K562 (cell line): Measurements from ENCODE around the gene TRIM47. TPM values are rescaled to one million over a fixed set of nuclear protein-coding genes. Genes with fewer than 3 reads are reported as not detected.

Experiments
- ATF7 ChIP-seq: fragments of 450-650 bp; IDR thresholded peaks from 2 replicates; pipeline ENCODE4 v1.7.1; 2014; ENCODE audit warnings: mild to moderate bottlenecking, moderate library complexity
- BCLAF1 ChIP-seq, 2 experiments: fragments of 450-650 bp in 1 of 2; IDR thresholded peaks; 2 replicates each; pipeline ENCODE4 v1.6.1; 2011 to 2017; ENCODE audit warnings: low read depth in 2 of 2, antibody characterized with exemption in 1 of 2, borderline replicate concordance in 1 of 2, low read length in 1 of 2, mild to moderate bottlenecking in 1 of 2, mixed read lengths in 1 of 2; ENCODE audit not compliant: control insufficient read depth in 1 of 2
- MITF ChIP-seq: IDR thresholded peaks from 2 replicates; pipeline ENCODE4 v1.6.1; 2014; ENCODE audit warnings: antibody characterized with exemption
- MTA1 ChIP-seq: fragments of 450-650 bp; IDR thresholded peaks from 2 replicates; pipeline ENCODE4 v1.6.1; 2017; ENCODE audit warnings: borderline replicate concordance
- TAF7 ChIP-seq: fragments of 450-650 bp; IDR thresholded peaks from 2 replicates; pipeline ENCODE4 v1.6.1; 2016; ENCODE audit warnings: missing genetic modification characterization, missing compliant biosample characterization
- TBP ChIP-seq: optimal IDR thresholded peaks from 2 replicates; pipeline ENCODE3; 2011; ENCODE audit warnings: low read depth, low read length, improper control_type of control experiment
- ZNF609 ChIP-seq: sonication (generic); formaldehyde crosslinking; IDR thresholded peaks from 2 replicates; pipeline ENCODE4 v1.8.1; 2023; ENCODE audit warnings: missing genetic modification reagents, mild to moderate bottlenecking, borderline replicate concordance
- polyA plus RNA-seq, 8 experiments: library from polyadenylated mRNA; depleted of rRNA in 4 of 8; stranded (reverse) in 5 of 8; unstranded in 3 of 8; fragments of >200 nt; fragmentation: Nextera tagmentation in 2 of 8; fragmentation: Illumina TruSeq in 1 of 8; extraction: Ambion mirVana in 2 of 8; extraction: Trizol in 1 of 8; gene quantifications; 2 replicates each; pipeline versions ENCODE4 v1.2.1 to v1.2.3, GENCODE V29; 2011 to 2014; ENCODE audit warnings: inconsistent platforms in 1 of 8, missing spikeins in 1 of 8
- total RNA-seq, 7 experiments: library from RNA; depleted of rRNA in 6 of 7; stranded (reverse); fragments of >200 nt in 6 of 7; fragmentation: Illumina TruSeq in 2 of 7; extraction: Trizol in 2 of 7; gene quantifications; 2 replicates each; pipeline versions ENCODE4 v1.2.1 to v1.2.3, GENCODE V29; 2011 to 2021; ENCODE audit warnings: low replicate concordance in 1 of 7

The TRIM47 gene
- total and polyA plus RNA-seq, 9 of the 15 experiments (the other 6 are each of a cell fraction or from before 2014, with no cell fraction given), result 0.56 to 6.1 (median 3.2) TPM

- TF ChIP-seq BCLAF1 (IDR thresholded peaks at IDR 0.05; ENCODE audit: borderline replicate concordance in 1 of 2, control insufficient read depth in 1 of 2, low read depth in 2 of 2, low read length in 1 of 2) (no peak), ATF7 (peak; percentile 96), MITF (no peak), TAF7 (tag) (peak; percentile 37; the same call in 1 of the 2 replicates), TBP (peak; percentile 49), ZNF609 (CRISPR knock-in tag) (0 out of 2 replicates have a peak, but pooled peaks have one; percentile 80), MTA1 (no peak; the same call in 1 of the 2 replicates)
These were observed 34.5 kb downstream of the TRIM47 start, which contains the start of gene UNC13D (continued) for GRCh38 chr17:75843577-75844529.
